ENCODE data around the gene NUP188. TPM values are rescaled to one million over a fixed set of nuclear protein-coding genes. Genes with fewer than 3 reads are reported as not detected.
A peak's percentile ranks its signal among the peaks of the same experiment; 100 is the strongest.

NUP188 gene
- total RNA-seq (ENCODE audit: low replicate concordance), result 66.7 and 80.0 TPM in 2 replicates

GRCh38 chr9:128947527-128948301 lies at the start of gene NUP188, which contains the start of gene DOLK:
TSS of gene NUP188 (plus strand) at chr9:128947699. CDS start at chr9:128947720, 21 bp downstream.
TSS of gene DOLK (minus strand) at chr9:128947603. CDS start at chr9:128947303, 300 bp downstream.
- TF ChIP-seq EZH2phosphoT487 (IDR thresholded peaks at IDR 0.05) (no peak), EZH2 (IDR thresholded peaks at IDR 0.05) (no peak), CTCF (IDR thresholded peaks at IDR 0.05) (no peak)
- Histone ChIP-seq H3K4me1 (peaks cover 5% of the 10 kb centered on the region), H3K9me3 (ENCODE audit: low read depth) (no peaks in the 10 kb centered on the region), H3K36me3 (no peaks in the 10 kb centered on the region), H2AFZ (replicated peaks) (peak within 1 kb of the TSS; percentile 96), H3K27me3 (no peaks in the 10 kb centered on the region), H4K20me1 (ENCODE audit: low read depth) (no peaks in the 10 kb centered on the region), H3K27ac (no peak within 1 kb of the TSS), H3K4me3 (peak within 1 kb of the TSS; percentile 96), H3K4me2 (peak within 1 kb of the TSS; percentile 90), H3F3A (ENCODE audit: low read depth) (peaks cover 6% of the 10 kb centered on the region), H3K9ac (peak within 1 kb of the TSS; percentile 86), H3K79me2 (ENCODE audit: low read depth) (peaks cover 45% of the 10 kb centered on the region)
- Mint-ChIP-seq H3K4me1 (peaks cover 20% of the 10 kb centered on the region), H3K9me3 (no peaks in the 10 kb centered on the region), H3K27ac (peak within 1 kb of the TSS; percentile 87), H3K4me3 (peak within 1 kb of the TSS; percentile 99), H3K27me3 (ENCODE audit: insufficient read depth, low read depth) (no peaks in the 10 kb centered on the region), H3K36me3 (peaks cover 16% of the 10 kb centered on the region)
- DNase-seq (ENCODE audit: low spot score), result peak; percentile 98

GRCh38 chr9:128898382-128898781 lies 49.1 kb upstream of the NUP188 start:
- no peak overlapping the region for H3K27ac ChIP-seq
- H4K20me1 ChIP-seq (ENCODE audit: low read depth), result peaks cover 21% of the 10 kb centered on the region
- H3K27me3 ChIP-seq, result no peaks in the 10 kb centered on the region
- H3K4me1 ChIP-seq, result peaks cover 5% of the 10 kb centered on the region
- H3K79me2 ChIP-seq (ENCODE audit: low read depth), result peaks cover 23% of the 10 kb centered on the region
- Mint-ChIP-seq H3K27me3 (ENCODE audit: insufficient read depth, low read depth) (no peaks in the 10 kb centered on the region), H3K4me3 (no peak overlapping the region), H3K27ac (peak overlapping the region; percentile 79), H3K36me3 (peaks cover 3% of the 10 kb centered on the region), H3K4me1 (peaks cover 14% of the 10 kb centered on the region), H3K9me3 (no peaks in the 10 kb centered on the region)
- H2AFZ ChIP-seq (replicated peaks), result no peak overlapping the region
- H3K4me3 ChIP-seq, result no peak overlapping the region
- no peaks in the 10 kb centered on the region for H3K9me3 ChIP-seq (ENCODE audit: low read depth)
- no peak for TF ChIP-seq EZH2 (IDR thresholded peaks at IDR 0.05)
- TF ChIP-seq CTCF (IDR thresholded peaks at IDR 0.05), result no peak
- DNase-seq (ENCODE audit: low spot score), result no peak
- H3K9ac ChIP-seq, result no peak overlapping the region
- H3F3A ChIP-seq (ENCODE audit: low read depth), result no peaks in the 10 kb centered on the region
- no peaks in the 10 kb centered on the region for H3K36me3 ChIP-seq
- no peak overlapping the region for H3K4me2 ChIP-seq

GRCh38 chr9:128898845-128899565 lies 48.5 kb upstream of the NUP188 start:
- Histone ChIP-seq H3K4me1 (peaks cover 5% of the 10 kb centered on the region), H4K20me1 (ENCODE audit: low read depth) (peaks cover 19% of the 10 kb centered on the region), H3K79me2 (ENCODE audit: low read depth) (peaks cover 25% of the 10 kb centered on the region), H3K9me3 (ENCODE audit: low read depth) (no peaks in the 10 kb centered on the region), H2AFZ (replicated peaks) (no peak overlapping the region), H3K4me2 (no peak overlapping the region), H3K9ac (no peak overlapping the region), H3K36me3 (no peaks in the 10 kb centered on the region), H3K4me3 (no peak overlapping the region), H3K27me3 (no peaks in the 10 kb centered on the region), H3F3A (ENCODE audit: low read depth) (no peaks in the 10 kb centered on the region), H3K27ac (no peak overlapping the region)
- peaks cover 2% of the 10 kb centered on the region for H3K36me3 Mint-ChIP-seq
- no peak overlapping the region for H3K4me3 Mint-ChIP-seq
- no peak for TF ChIP-seq EZH2 (IDR thresholded peaks at IDR 0.05)
- TF ChIP-seq CTCF (IDR thresholded peaks at IDR 0.05), result no peak
- no peak for TF ChIP-seq EZH2phosphoT487 (IDR thresholded peaks at IDR 0.05)
- peaks cover 13% of the 10 kb centered on the region for H3K4me1 Mint-ChIP-seq
- H3K27me3 Mint-ChIP-seq (ENCODE audit: insufficient read depth, low read depth), result no peaks in the 10 kb centered on the region
- DNase-seq (ENCODE audit: low spot score), result no peak
- H3K9me3 Mint-ChIP-seq, result no peaks in the 10 kb centered on the region
- H3K27ac Mint-ChIP-seq, result peak overlapping the region; percentile 19
